Head of caudate nucleus (tissue), 42 donors: ENCODE results near the gene TMEM72.

Experiments
- DNase-seq, 42 donors: peaks; one replicate each; pipeline versions ENCODE4 v3.0.0 to v3.0.0-alpha.2; 2020 to 2021; ENCODE audit warnings: mixed read lengths in 7 of 42
- intact Hi-C: fragments of 100-400 bp; cut with DNase I; formaldehyde crosslinking; loops from one replicate; pipeline ENCODE4 v1.15.0; 2022

TMEM72 gene

DNA sequence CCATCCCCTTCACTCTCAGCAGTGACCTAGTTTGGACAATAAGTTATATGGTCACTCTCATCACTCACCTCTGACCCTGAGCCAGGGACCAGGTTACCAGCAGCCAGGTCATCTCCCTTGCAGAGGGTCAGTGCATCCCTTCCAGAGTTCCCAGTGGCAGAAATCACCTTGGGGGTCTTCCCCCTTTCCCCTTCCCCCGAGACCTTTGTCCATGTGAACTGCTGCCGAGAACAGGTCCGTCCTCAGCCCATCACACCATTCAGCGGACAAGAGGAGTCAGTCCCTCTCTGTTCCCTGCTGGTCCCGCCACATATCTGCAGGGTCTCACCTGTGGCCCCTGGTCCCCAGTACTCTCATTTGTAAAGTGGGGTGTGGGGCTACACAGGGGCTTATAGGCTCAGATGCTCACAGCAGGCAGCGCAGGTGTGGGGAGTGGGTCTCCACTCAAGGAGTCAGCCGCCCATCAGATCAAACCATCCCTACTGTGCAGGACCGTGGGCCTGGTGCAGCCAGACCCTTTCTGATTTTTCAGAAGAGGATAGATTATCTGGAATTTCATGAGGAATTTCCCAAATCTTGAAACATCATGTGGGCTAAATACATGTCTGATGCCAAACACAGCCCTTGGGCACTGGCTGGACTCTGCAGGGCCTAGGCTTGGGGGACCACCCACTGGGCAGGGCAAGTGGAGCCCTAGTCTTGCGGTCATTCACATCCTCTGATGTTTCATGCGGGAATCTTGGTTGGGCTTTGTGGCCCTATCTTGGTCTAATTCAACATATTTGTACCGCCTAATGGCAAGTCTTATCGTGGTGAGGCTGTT, 61.0 kb downstream of the TMEM72 start:
- peak in 1 of 42 donors; percentile 29 for DNase-seq
- intact Hi-C loops = no loop called here

DNA sequence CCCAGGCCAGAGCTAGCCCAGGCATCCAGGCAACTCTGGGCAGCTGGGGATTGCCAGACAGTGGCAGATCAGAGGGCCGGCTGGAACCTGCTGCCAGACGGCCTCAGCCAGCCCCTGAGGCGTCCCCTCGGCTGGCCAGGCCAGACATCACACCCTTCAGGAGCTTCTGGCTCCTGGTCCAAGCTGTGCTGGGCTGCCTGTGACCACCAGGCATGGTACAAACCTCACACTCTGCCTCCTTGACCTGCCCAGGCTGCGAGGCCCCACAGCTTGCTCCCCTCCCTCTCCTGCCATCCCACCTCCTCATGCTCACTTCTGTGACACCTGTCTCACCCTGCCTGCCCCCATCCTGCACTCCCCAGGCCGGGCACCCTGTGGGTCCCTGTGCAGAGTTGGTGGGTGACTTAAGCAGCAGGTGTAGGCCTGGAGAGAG, 61.8 kb downstream of the TMEM72 start:
- peak in 1 of 42 donors; percentile 24 for DNase-seq
- intact Hi-C loops = no loop called here

DNA sequence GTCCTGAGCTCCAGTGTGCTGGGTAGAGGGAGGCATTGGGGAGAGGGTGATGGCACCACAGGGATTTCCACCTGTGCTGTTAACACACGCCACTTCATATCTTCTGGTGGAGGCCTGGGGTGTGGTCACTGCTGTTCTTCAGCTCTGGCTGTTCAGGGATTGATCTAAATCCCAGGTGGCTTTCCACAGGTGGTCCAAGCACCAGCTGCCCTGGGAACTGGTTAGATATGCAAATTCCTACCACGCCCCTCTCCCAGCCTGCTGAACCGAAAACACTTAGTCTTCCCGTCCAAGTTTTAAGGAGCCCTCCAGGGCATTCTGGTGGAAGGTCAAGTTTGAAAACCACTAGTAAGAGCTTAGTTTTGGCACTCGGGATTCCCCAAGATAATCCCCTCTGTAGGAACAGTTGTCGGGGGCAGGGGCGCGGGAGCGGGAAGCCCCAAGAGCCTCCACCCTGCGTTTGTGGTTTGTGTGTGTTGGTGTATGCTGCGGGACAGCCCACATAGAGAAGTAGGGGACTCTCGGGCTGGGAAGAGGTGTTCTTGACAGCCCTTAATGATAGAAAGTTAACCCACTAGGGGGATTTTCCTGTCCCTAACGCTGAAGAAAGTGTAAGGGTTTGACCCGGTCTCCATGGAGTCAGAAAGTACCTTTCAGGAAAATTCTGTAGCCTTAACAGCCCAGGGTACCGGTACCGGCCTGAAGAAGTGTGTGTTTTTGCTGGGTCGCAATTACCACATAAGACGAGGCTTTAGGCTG, 62.4 kb downstream of the TMEM72 start:
- intact Hi-C loops = no loop called here
- peak in 1 of 42 donors; percentile 28 for DNase-seq

DNA sequence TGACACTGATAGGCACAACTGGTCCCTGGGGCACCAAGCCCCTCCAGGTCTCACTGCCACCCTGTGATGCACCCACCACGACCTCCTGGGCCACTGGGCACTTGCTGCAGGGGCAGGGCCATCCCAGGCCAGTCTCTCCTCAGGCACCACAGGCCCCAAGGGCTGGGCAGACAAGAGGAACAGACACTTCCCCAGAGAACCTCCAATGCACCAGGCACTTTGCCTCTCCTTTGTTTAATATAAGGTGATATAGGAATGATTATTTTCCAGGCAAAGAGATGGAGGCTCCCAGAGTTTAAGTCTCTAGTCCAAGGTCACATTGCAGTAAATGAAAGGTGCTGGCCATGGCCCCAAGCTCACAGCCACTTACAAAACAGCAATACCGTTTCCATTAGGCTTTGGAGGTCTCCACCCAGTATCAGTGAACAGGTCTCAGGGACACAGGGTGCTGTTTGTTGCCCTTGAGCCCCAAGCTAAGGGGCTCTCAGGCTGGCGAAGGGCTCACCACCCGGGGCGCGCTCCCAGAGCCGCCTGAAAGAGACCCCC, 63.0 kb downstream of the TMEM72 start:
- intact Hi-C loops = no loop called here
- peak in 1 of 42 donors; percentile 35 for DNase-seq

DNA sequence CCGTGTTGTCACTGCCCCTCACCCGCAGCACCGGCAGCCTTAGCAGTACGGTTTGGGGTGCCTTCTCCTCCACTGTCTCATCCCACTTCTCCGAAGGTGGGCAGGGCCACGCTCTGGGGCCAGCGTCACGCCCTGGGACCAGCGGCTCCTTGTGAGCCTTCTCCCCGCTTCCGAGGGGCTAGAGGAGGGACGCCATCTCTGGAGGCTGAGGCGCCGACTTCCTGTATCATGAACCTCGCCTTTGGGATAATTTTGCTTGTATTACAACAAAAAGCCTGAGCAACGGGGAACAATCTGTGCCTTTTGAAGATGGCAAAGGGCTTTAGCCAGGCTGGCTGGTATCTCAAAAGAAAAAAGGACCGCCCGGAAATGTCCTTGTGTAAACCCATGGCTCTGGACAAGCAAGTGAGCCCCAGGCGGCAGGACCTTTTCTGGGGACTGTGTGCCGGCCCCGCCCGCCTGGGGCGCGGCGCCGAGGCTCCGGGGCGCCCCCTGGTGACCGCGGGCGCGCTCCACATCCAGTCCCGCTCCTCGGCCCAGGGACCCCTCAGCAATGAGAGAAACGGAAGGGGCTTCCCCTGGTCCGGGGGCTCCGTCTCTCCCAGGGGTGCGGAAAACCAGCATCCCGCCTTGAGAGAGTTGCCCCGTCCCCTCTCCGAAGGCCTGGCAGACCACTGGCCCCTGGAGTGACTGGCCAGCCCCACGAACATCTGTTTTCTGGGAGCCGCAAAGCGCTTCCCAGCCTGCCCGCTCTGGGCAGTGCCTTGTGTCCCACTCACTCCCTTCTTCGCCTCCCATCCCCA, 63.7 kb downstream of the TMEM72 start:
- intact Hi-C loops = loop anchor here (5.0 kb wide), 1 partner anchor 43 kb away; no protein-coding TSS in a partner anchor
- DNase-seq = peak in 41 of 42 donors; percentile 52 to 88 (median 75)

DNA sequence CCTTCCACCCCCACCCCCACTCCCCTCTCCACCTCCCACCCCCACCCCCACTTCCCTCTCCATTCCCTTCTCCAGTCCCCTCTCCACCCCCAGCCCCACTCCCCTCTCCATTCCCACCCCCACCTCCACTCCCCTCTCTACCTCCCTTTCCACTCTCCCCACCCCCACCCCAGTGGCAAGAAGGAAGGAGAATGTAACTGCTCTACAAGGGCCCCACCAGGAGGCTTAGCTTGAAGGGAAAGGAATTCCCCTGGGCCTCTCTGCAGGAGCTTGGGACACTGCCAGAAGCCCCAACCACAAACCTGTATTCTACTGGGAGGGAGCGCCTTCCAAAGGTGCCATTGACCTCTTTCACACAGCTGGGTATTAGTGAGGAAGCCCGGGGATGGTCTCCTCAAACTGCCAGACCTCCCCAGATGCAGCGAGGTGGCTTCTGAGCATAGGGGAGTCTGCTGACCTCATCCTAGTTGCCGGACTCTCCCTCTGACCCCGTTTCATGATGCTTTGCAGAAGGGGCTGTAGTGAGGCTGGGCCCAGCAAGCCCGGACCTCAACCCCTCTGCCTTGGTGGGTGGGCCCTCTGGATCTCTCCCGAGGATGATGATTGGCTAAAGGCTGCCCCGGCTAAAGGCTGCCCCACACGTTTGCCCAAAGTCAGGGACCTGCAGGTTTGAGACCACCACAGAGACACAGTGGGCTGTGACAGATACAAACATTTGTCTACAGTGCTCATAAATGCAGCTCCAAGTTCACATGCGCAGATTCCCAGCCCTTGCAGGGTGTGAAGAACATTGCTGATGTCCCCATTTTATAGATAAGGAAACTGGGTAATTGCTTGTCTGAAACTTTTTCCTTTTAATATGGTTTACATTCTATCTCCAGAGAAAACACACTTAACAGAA, 64.5 kb downstream of the TMEM72 start:
- peak in 1 of 42 donors; percentile 32 for DNase-seq
- intact Hi-C loops = loop anchor here (5.0 kb wide), 1 partner anchor 43 kb away; no protein-coding TSS in a partner anchor

DNA sequence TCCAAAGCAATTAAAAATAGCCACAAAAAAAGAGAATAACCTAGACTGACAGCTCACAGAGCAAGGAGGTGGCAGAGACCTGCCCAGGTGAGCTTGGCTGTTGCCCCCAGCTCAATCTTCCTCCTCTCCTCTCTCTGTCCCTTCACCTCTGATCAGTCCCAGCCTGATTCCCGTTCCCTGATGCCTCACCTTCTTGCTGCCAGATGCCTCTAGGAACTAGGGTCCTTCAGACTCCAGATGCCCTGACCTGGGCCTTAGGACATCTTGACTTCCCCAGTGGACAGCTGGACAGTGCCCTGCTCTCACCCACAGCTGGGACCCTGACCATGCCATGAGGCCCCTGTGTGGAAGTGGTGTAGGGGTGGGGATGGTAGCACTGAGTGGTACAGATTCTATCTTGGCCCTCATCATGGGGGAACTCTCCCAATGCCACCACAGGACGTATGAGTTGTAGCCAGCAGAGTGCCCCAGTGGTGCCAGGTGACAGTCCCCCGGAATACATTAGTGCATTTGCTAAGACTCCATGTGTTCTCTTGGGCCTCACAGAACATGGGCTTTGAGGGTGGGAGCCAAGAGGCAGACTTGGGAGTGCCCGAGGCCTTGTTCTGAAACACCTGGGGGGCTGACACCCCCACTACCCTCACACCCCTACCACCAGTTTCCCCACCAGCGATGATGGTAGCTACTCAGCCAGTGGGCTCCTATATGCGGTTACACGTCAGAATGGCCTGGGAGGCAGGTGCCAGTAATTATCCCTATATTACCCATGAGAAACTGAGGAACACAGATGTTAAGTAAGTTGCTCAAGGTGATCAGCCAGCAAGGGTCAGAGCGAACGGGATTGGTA, 65.4 kb downstream of the TMEM72 start:
- DNase-seq = peak in 1 of 42 donors; percentile 30
- intact Hi-C loops = loop anchor here (5.0 kb wide), 1 partner anchor 44 kb away; no protein-coding TSS in a partner anchor

DNA sequence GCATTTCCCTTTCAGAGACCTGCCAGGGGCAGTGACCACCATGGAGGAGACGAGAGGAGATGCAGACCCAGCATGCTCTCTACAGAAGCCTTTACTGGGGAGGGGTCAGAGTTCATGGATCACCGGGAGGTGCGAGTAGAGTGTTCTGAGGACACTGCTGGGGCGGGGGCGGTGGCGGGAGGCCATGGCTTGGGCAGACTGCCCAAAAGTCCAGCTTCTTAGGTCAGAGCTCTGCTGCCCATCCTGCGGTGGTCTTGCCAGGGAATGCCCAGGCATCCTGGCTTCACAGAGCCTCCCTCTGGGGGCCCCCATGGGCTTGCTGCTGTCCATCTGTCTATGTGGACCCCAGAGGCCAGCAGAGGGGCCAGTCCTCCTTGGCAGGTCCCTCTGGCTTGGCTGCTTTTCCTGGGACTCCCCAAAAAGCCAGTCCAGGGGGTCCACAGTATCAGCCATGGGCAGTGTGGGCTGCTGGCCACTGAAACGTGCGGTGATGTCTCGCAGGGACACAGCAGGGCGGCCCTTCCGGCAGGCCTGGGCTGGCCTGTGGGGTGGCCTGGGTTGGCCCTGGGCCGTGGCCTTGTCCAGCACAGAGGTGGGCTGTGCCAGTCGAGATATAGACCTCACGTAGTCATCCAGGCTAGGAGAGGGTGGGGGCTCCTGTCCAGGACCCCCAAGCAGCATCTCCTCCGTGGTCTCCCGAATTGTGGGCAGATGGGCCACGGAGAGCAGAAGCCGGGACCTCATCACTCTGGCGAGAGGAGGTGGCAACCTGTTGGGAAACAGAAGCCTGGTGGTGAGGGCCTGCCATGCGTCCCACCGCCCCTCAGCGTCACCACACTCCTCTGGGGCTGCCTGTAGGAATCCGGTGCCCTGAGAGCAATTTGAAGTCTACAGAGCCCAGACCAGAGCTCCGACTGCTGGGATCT, 66.4 kb downstream of the TMEM72 start:
- DNase-seq = peak in 6 of 42 donors; percentile 7 to 40 (median 28)
- intact Hi-C loops = loop anchor here (5.0 kb wide), 1 partner anchor 45 kb away; no protein-coding TSS in a partner anchor

DNA sequence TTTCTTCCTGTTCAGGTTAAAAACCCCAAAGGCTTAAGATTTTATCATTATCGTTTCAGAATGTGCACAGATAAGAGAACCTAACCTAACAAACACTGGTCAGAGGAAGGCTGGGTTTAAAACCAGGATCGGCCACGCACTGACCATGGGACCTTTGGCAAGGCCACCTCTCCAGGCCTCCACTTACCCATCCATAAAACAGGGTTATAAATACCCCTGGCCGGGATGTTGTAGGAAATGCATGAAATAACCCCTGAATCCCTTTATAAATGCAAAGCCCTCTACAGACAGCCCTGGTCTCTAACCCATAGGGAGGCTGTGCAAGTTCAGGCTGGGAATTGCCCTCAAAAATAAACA, 67.1 kb downstream of the TMEM72 start:
- intact Hi-C loops = loop anchor here (5.0 kb wide), 1 partner anchor 46 kb away; no protein-coding TSS in a partner anchor

DNA sequence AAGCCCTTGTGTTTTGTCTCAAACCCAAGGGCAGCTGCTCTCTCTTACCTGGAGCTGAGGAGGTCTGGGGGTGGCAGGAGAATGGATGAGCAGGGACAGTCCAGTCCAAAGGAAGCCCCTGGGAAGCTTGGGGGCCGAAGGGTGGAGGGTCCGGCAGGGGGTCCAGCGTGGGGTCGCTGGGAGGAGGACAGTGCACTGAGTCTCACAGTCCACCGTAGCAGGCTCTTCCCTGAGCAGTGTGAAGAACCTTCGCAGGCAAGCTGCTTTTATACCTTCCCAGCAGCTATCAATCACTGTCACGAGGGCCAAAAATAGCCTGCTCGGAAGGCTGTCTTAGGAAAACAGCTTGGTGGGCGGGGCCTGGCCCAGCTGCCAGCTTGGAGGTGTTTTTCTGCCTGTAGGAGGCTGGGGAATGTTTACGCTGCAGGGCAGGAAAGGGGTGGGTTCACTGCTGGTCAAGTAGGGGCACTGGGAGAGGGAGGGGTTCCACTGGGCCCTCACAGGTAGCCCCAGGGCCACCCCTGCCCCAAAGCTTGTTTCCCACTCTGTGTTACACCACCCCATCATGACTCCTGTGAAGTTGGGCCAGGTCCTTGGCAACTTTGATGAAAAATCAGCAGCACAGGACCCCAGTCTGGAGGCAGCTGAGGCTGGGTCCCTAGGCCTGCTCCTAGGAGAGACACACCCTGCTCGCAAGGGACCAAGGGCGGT, 67.6 kb downstream of the TMEM72 start, which contains the start of gene DEPP1:
Gene DEPP1 (minus strand): TSS at position 240 of the 711 bp plus-strand sequence. CDS start 779 bp downstream, outside the sequence.
- intact Hi-C loops = loop anchor here (5.0 kb wide), 1 partner anchor 46 kb away; no protein-coding TSS in a partner anchor
- peak in 41 of 42 donors; percentile 56 to 93 (median 74) for DNase-seq

More for the DNA sequence above, 67.1 kb downstream of the TMEM72 start:
- DNase-seq = peak in 4 of 42 donors; percentile 6 to 29 (median 18)

DNA sequence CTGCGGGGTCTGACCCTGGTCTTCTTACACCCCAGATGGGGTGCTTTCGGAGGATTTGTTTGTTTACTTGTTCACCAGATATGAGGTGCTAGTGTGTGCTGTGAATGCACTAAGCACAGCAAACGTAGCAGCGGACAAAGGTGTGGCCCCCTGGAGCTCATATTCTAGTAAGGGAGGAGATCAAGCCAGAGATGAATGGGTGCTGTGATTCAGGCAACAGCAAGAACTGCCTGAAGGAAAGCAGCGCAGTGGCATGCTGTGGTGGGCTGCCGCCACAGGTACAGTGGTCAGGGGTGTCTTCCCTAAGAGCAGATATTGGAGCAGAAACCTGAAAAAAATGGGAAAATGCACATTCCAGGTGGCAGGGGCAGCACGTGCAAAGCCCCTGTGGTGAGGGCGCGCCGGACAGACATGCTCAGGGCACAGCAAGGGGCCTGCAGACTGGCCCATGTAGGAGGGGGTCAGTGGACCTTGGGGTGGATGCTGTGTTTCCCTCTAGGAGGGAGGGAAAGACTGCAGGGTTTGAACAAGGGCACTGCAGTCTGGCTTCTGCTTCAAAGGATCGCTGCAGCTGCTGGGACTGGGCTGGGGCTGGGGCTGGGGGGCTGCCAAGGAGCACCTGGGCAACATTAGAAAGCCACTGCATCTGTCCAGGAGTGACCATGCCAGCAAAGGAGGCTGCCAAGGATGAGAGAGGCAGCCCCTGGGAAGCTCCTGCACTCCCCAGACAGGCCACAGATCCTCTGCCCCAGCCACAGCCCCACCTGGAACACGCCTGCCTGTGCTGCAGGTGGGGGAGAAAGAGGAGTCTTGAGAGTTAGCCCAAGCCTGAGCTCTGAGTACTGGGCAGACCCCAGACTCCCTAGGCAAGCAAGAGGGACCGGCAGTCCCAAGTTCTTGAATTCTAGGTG, 68.4 kb downstream of the TMEM72 start:
- intact Hi-C loops = loop anchor here (5.0 kb wide), 1 partner anchor 47 kb away; no protein-coding TSS in a partner anchor
- DNase-seq = peak in 11 of 42 donors; percentile 6 to 42 (median 15)

DNA sequence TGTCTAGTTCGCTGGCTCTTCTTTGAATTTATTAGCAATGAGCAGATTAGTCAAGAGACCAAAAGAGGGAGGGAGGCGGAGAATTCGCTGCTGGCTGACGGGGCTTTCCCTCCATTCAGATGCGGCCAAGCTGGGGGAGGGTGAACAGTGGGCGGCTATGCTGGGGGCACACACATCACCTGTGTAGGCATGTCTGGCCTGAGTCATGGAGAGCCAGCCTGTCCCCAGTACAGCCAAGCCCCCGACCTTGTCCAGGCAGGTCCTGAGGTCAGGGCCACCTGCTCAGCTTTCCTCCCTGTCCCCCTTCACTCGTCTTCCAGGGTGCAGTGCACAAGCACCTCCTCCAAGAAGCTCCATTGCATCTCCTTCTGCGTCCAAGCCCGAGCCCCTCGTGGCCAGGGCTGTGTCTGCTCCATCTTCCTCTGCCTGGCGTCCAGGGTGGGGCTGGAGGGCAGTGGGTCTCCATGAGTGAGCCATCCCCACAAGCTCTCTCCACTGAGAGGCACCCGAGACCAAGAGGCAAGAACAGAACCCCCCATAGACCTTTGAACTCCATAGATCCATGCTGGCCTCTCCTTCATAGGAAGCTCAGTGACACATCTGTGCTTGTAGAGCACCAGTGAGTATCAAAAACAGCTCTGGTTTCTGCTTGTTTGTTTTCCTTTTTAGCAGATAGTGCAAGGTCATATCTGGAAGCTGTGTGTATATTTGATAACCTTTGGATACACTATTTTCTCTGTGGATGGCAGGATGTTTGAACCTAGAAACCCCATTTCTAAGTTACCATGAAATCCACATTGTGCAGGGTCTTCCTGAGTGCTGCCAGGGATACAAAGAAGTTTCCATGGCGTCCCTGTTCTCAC, 69.4 kb downstream of the TMEM72 start:
- DNase-seq = peak in 7 of 42 donors; percentile 9 to 37 (median 18)
- intact Hi-C loops = no loop called here
